Activated T-cell treated with anti-CD3 and anti-CD28 coated beads, Interleukin-2, amount 50 U/mL, for 4 hours (primary cell): ENCODE results near the gene TNK2. TPM values are rescaled to one million over a fixed set of nuclear protein-coding genes. Genes with fewer than 3 reads are reported as not detected.
"Not testable (repeated sequence)": the region's sequence is repeated elsewhere in the genome, so short reads cannot be mapped to it uniquely, and the experiment has no call there.

Source experiments
- ATAC-seq, 2 donors: fragments of 200-7000 bp; cut with Tn5 transposase; one replicate each; pipeline ENCODE4 v1.10.0; 2021
- DNase-seq: peaks from one replicate; pipeline ENCODE4 v3.0.0-alpha.2; 2020
- H3K27me3 Mint-ChIP-seq: one replicate; pipeline ENCODE4 v1.8.0; 2021; ENCODE audit warnings: low read depth, mixed read lengths
- H3K36me3 Mint-ChIP-seq: one replicate; pipeline ENCODE4 v1.8.0; 2022; ENCODE audit warnings: mixed read lengths; ENCODE audit not compliant: insufficient read depth
- H3K4me1 Mint-ChIP-seq: one replicate; pipeline ENCODE4 v1.8.0; 2021; ENCODE audit warnings: low read depth, mixed read lengths
- H3K4me3 Mint-ChIP-seq: one replicate; pipeline ENCODE4 v1.8.0; 2021; ENCODE audit warnings: mild to moderate bottlenecking, moderate library complexity, mixed read lengths
- H3K9me3 Mint-ChIP-seq: one replicate; pipeline ENCODE4 v1.8.0; 2021; ENCODE audit warnings: mixed read lengths
- total RNA-seq, 3 donors: library from RNA; stranded (reverse); gene quantifications; one replicate each; pipeline ENCODE4 v1.2.1, GENCODE V29; 2021

The TNK2 gene
- total RNA-seq, 3 donors from 2014 or later, result 33.3 to 41.2 (median 40.7) TPM

DNA sequence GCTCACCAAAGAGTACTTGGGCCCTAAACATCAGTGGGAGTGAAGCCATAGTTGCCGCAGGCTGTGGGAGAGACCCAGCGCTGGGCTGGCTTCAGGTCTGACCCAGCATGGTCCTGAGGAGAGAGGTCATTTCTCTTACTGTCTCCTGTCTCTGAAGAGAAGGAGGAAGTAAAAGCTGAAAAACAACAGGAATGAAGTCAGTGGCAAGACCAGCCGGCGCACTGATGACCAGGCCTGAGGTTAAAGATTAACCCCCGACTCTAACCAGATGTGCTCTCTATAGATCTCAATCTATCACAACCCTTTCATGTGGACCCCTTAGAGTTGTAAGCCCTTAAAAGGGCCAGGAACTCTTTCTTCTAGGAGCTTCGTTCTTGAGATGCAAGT, 24.7 kb upstream of the TNK2 start:
- not testable (repeated sequence) for H3K4me1 Mint-ChIP-seq, ATAC-seq, H3K9me3 Mint-ChIP-seq

DNA sequence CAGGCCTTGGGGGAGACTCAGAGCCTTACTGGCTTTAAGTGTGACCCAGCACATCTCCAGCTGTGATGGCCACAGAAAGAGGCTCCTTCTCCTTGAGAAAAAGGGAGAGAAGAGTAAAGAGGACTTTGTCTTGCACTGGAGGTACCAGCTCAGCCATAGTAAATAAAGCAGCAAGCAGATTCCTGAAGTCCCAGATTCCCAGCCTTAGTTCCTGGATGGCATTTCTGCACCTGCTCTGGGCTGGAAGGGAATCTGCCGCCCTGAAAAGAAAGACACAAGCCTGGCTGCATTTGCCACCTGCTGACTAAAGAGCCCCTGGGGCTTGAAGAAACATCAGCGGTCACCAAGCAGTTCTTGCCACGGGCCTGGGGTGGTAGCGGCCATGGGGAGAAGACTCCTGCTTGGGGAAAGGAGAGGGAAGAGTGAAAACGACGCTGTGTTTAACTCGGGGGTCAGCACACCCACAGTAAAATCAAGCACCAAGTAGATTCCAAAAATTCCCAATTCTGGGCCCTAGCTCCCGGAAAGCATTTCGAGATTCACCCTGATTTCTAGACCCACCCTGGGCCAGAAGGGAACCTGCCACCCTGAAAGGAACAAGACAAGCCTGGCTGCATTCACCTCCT, 24.2 kb upstream of the TNK2 start:
- Mint-ChIP-seq H3K4me3 (no peak overlapping the region), H3K9me3 (no peaks in the 10 kb centered on the region), H3K4me1 (no peaks in the 10 kb centered on the region), H3K27me3 (no peaks in the 10 kb centered on the region), H3K36me3 (no peaks in the 10 kb centered on the region)
- DNase-seq (no peak), ATAC-seq (no peak)

More for the DNA sequence above, 24.7 kb upstream of the TNK2 start:
- not testable (repeated sequence) for DNase-seq, H3K4me3 Mint-ChIP-seq, H3K27me3 Mint-ChIP-seq, H3K36me3 Mint-ChIP-seq

DNA sequence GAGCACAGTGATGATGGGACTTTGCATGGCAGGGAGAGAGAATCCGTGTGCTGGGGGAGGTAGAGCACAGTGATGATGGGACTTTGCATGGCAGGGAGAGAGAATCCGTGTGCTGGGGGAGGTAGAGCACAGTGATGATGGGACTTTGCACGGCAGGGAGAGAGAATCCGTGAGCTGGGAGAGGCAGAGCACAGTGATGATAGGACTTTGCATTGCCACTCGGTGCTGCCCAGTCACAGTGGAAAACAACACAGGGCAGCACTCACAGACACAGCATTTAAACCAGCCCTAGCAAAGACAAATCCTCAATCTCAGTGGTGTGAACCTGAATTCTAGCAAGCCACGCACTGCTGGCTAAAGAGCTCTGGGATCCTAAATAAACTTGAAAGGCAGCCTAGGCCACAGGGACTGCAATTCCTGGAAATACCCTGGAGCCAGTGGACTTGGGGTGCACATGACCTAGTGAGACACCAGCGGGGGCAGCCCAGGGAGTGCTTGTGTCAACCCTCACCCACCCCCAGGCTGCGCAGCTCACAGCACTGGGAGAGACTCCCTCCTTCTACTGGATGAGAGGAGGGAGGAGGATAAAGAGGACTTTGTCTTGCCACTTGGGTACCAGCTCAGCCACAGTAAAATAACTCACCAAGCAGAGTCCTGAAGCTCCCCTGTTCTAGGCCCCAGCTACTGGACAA, 23.4 kb upstream of the TNK2 start:
- ATAC-seq, result no peak

DNA sequence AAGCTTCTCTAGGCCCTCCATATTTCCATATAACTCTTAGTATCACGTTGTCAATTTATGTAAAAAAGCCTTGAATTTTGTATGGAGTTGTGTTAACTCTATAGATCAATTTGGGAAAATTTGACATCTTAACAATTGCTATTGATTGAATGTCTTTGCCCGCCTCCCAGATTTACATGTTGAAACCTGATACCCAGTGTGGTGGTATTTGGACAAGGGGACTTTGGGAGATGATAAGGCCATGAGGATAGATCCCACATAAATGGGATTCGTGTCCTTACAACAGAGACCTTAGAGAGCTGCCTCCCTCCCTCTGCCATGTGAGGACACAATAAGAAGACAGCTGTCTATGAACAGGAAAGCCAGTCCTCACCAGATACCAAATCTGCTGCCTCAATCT, 21.1 kb upstream of the TNK2 start:
- ATAC-seq, result no peak
- Mint-ChIP-seq H3K4me3 (no peak overlapping the region), H3K36me3 (no peaks in the 10 kb centered on the region), H3K27me3 (no peaks in the 10 kb centered on the region), H3K4me1 (no peaks in the 10 kb centered on the region), H3K9me3 (no peaks in the 10 kb centered on the region)
- no peak for DNase-seq

More for the DNA sequence above, 23.4 kb upstream of the TNK2 start:
- Mint-ChIP-seq H3K36me3 (no peaks in the 10 kb centered on the region), H3K27me3 (no peaks in the 10 kb centered on the region), H3K4me3 (no peak overlapping the region), H3K4me1 (no peaks in the 10 kb centered on the region), H3K9me3 (no peaks in the 10 kb centered on the region)
- DNase-seq, result no peak

DNA sequence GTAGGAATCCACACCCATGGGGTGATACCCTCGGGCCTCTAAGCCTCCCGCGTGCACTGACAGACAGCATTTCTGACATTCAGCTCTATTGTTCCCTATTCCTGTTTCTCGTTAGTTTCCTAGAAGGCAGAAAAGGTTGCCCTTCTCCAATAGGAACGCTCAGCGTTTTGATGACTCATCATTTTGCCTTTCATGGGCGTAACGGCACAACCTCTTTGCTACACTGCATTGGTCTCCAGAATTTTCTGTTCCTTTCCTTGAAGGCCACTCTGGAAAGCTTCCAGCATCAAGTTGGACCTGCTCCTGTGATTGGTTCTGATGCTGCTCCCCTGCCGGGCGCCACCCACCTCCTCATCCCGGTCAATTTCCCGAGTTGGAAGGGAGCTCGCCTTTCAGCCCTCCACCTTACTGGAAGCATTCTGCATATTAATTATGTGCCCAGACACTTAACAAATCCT, 13.0 kb upstream of the TNK2 start:
- ATAC-seq (no peak), DNase-seq (no peak)
- H3K9me3 Mint-ChIP-seq, result no peaks in the 10 kb centered on the region
- peaks cover 6% of the 10 kb centered on the region for H3K27me3 Mint-ChIP-seq
- H3K36me3 Mint-ChIP-seq, result no peaks in the 10 kb centered on the region
- peaks cover 4% of the 10 kb centered on the region for H3K4me1 Mint-ChIP-seq
- H3K4me3 Mint-ChIP-seq, result no peak overlapping the region

DNA sequence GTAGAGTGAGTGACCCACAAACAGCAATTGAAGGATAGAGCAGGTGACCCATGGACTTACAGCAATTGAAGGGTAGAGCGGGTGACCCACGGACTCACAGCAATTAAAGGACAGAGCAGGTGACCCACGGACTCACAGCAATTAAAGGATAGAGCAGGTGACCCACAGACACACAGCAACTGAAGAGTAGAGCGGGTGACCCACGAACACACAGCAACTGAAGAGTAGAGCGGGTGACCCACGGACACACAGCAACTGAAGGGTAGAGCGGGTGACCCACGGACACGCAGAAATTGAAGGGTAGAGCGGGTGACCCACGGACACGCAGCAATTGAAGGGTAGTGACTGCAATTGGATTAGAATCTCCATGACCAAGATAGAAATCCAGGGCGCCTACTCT, 9.8 kb upstream of the TNK2 start:
- peaks cover 15% of the 10 kb centered on the region for H3K4me1 Mint-ChIP-seq
- H3K27me3 Mint-ChIP-seq, result peaks cover 8% of the 10 kb centered on the region
- DNase-seq, result no peak
- no peak overlapping the region for H3K4me3 Mint-ChIP-seq
- no peaks in the 10 kb centered on the region for H3K36me3 Mint-ChIP-seq
- ATAC-seq, result no peak
- H3K9me3 Mint-ChIP-seq, result no peaks in the 10 kb centered on the region

DNA sequence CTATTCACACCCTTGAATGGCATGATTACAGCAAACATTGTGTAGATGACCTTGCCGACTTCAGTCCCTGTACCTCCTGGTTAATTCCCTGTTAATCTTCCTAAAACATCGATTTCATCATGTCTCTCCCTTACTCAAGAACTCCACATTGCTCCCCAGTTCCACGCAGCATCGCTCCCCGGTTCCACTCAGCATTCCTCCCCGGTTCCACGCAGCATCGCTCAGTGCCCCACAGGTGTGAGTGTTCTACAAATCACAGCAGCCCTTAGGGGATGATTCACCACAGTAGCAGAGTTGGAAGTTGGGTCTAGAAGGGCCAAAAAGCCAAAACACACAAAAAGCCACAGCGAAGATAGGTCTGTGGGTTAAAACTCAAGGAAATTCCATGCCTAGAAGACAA, 8.6 kb upstream of the TNK2 start:
- Mint-ChIP-seq H3K36me3 (no peaks in the 10 kb centered on the region), H3K4me1 (peaks cover 15% of the 10 kb centered on the region), H3K9me3 (no peaks in the 10 kb centered on the region), H3K4me3 (no peak overlapping the region), H3K27me3 (peaks cover 8% of the 10 kb centered on the region)
- ATAC-seq, result no peak
- no peak for DNase-seq

DNA sequence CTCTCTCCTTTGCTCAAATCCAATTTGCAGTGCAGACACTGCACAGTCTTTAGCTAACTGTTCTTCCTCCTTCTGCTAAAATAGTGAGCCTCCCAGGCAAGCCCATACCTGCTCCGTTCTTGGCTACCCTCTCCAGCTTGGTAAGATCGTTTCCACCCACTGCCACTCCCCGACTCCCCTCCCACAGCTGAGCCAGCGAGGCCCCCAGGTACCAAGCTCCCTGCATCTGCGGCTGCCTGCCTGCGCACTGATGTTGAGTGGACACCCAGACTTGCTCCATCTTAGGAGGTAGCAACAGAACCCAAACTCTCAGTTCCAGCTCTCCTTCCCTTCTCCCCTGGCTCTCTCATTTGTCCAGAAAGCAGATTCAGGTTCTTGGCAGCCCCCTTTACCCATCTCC, 7.9 kb upstream of the TNK2 start:
- ATAC-seq (no peak), DNase-seq (no peak)
- H3K27me3 Mint-ChIP-seq, result peaks cover 8% of the 10 kb centered on the region
- no peaks in the 10 kb centered on the region for H3K36me3 Mint-ChIP-seq
- no peaks in the 10 kb centered on the region for H3K9me3 Mint-ChIP-seq
- H3K4me3 Mint-ChIP-seq, result no peak overlapping the region
- H3K4me1 Mint-ChIP-seq, result peaks cover 15% of the 10 kb centered on the region

DNA sequence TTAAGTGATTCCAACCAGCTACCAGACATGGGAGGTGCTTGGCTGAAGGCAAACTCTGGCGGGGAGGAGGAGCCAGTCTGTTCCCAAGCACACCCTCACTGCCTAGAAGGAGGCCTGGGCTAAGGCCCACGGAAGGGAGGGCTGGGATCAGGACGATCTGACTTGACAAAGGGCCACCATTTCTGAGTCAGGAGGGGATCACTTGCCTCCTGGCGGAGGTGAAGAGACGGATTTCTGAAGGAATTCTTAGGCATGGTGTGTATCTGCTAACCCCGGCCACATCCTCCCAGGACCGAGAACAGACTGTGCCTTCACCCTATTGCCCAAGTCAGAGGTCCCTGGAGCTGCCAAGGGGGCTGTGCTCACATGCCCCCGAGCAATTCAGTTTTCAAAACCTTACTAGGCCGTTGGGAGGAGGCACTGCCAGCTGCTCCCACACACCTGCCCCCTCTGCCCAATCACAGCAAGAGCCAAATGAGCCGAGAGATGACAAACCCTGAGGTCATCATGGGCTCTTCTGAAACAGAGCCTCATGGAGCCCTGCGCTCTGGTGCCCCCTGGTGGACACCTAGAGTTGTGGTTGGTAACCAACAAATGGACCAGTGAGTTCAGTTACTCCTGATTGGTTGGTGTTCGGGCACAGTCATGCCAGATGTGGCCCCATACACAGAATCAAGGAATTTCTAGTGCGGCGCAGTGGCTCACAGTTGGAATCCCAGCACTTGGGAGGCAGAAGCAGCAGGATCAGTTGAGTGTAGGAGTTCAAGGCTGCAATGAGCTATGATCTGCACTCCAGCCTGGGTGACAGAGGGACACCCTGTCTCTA, 6.5 kb upstream of the TNK2 start:
- no peak overlapping the region for H3K4me3 Mint-ChIP-seq
- ATAC-seq, result peak; percentile 99 to 100
- H3K27me3 Mint-ChIP-seq, result peaks cover 8% of the 10 kb centered on the region
- no peaks in the 10 kb centered on the region for H3K9me3 Mint-ChIP-seq
- peaks cover 17% of the 10 kb centered on the region for H3K4me1 Mint-ChIP-seq
- DNase-seq, result peak; percentile 97
- no peaks in the 10 kb centered on the region for H3K36me3 Mint-ChIP-seq

DNA sequence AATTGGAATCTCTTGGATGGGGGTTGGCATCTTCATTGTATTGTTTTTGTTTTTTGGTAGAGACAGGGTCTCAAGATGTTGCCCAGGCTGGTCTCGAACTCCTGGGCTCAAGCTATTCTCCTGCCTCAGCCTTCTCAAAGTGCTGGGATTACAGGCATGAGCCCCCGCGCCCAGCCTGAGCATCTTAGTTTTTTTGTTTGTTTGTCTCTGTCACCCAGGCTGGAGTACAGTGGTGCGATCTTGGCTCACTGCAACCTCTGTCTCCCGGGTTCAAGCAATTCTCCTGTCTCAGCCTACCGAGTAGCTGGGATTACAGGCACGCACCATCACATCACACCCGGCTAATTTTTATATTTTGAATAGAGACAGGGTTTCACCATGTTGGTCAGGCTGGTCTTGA, 5.8 kb upstream of the TNK2 start:
- not testable (repeated sequence) for H3K27me3 Mint-ChIP-seq, H3K36me3 Mint-ChIP-seq, ATAC-seq, H3K9me3 Mint-ChIP-seq, DNase-seq, H3K4me3 Mint-ChIP-seq
- H3K4me1 Mint-ChIP-seq, result peaks cover 13% of the 10 kb centered on the region

DNA sequence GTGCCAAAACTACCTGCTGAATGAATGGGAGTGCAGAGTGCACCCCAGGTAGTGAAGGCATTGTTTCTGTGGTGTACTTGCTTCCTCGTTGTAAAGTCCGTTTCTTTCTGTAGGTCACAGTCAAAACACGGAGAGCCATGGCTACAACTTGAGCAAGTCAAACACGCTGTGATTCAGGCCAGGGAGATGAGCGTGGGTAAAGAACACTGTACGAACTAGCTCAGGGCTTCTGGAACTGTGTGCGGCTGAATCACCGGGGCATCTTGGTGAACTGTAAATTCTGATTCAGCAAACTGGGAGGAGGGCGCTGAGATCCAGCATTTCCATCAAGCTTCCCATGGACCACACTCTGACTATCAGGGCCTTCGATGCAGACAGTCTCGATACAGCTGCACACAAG, 5.0 kb upstream of the TNK2 start:
- Mint-ChIP-seq H3K4me1 (peaks cover 14% of the 10 kb centered on the region), H3K27me3 (peaks cover 8% of the 10 kb centered on the region), H3K9me3 (no peaks in the 10 kb centered on the region), H3K36me3 (no peaks in the 10 kb centered on the region), H3K4me3 (no peak overlapping the region)
- ATAC-seq, result no peak
- no peak for DNase-seq

DNA sequence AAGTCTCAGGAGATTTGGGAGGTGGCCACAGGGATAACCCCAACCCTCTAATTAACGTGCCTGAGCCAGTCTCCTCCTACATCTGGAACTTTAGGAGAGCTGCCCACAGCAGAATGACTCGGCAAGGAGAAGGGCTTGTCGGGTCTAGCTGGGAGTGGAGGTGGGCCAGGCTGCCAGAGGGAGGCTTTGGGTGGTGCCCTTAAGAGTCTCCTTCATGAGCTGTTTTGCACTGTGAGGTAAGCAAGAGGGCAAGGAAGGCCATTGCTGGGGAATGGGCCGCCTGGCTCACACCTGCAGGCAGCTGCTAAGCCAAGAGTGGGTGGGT, 3.6 kb upstream of the TNK2 start:
- H3K36me3 Mint-ChIP-seq, result no peaks in the 10 kb centered on the region
- ATAC-seq (no peak), DNase-seq (no peak)
- peaks cover 26% of the 10 kb centered on the region for H3K4me1 Mint-ChIP-seq
- no peak overlapping the region for H3K4me3 Mint-ChIP-seq
- H3K9me3 Mint-ChIP-seq, result no peaks in the 10 kb centered on the region
- peaks cover 7% of the 10 kb centered on the region for H3K27me3 Mint-ChIP-seq

DNA sequence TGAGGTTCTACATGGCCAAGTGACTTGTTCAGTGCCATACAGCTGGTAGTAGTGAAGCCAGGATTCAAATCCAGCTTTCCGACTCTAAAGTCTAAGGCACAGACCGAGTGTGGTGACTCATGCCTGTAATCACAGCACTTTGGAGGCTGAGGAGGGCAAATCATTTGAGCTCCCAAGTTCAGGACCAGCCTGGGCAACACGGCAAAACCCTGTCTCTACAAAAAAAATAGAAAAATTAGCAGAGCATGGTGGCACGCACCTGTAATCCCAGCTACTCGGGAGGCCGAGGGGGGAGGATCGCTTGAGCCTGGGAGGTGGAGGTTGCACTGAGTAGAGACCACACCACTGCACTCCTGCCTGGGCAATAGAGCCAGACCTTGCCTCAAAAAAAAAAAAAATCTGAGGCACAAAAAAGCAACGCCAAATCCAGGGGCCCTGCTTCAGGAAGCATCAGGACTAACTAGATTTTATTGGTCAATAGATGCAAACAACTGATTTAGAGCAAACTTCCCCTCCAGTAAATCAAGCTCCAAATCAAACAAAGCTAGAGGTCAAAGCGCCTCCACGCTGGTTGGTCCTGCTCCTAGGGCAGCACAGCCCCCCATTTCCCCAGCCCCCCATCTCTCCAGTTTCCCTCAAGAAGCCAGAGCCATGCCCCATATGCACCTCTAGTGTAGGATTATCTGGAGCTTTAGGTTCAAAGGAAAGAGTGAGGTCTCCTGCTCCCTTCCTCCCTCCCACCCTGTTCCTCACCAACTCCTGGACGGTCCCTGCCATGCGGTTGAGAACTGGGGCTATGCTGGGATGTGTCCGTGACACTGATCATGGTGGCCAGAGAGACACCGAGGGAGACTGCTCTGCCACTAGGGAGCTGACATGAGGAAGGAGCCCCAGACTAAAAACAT, 2.9 kb upstream of the TNK2 start:
- Mint-ChIP-seq H3K4me1 (peaks cover 32% of the 10 kb centered on the region), H3K27me3 (peaks cover 2% of the 10 kb centered on the region), H3K4me3 (no peak overlapping the region), H3K36me3 (no peaks in the 10 kb centered on the region), H3K9me3 (no peaks in the 10 kb centered on the region)
- DNase-seq, result no peak
- ATAC-seq, result no peak

DNA sequence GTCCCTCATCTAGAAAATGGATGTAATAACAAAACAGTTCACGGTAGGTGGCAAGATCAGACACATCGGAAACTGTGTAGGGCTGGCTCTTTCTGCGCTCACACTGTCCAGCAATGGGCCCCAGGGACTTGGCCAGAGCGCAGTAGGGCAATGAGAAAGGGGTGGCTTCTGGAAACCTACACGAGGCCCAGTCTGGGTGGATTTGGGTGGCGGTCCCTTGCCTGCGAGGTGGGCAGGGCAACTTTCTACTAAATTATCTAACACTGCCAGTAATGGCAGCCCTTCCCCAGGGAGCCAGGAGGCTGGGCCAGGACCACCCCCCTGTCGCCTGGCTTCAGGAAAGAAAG, 2.1 kb upstream of the TNK2 start:
- ATAC-seq (no peak), DNase-seq (no peak)
- Mint-ChIP-seq H3K4me1 (peaks cover 40% of the 10 kb centered on the region), H3K9me3 (no peaks in the 10 kb centered on the region), H3K36me3 (no peaks in the 10 kb centered on the region), H3K4me3 (peak overlapping the region; percentile 76), H3K27me3 (peaks cover 2% of the 10 kb centered on the region)
